DMS114 treated with DMSO at 0.1 percent for 48 hours (cell line): Measurements from ENCODE around the gene GATAD2B.
"Not testable (repeated sequence)": the region's sequence is repeated elsewhere in the genome, so short reads cannot be mapped to it uniquely, and the experiment has no call there.

Experiments
- DNase-seq: peaks from one replicate; lab custom pipeline; 2025; ENCODE audit not compliant: unreplicated experiment; lab: John Stamatoyannopoulos, UW

GATAD2B gene

DNA sequence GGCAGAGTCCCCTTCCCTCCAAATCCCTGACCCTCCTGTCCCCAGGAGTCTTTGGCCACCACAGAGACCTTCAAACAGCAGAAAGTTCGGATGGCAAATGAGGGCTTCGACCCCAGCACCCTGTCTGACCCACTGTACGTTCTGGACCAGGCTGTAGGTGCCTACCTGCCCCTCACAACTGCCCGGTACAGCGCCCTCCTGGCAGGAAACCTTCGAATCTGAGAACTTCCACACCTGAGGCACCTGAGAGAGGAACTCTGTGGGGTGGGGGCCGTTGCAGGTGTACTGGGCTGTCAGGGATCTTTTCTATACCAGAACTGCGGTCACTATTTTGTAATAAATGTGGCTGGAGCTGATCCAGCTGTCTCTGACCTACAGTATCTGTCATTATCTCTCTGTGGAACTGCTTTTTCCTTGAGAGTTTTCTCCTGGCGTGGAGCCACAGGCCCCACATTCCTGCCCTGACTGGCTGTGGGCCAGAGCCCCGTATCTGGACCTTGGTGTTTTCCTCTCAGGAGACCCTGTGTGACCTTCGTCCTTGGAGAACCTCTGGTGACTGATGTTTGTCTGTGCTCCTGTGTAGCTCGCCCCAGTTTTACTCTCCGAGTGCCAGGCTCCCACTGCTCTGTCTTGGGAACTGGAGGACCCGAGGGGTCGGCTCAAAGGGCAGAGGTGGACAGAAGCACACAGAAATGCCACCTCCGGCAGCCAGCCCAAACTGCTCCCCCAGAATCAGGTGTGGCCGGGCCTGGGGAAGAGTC is 142.8 kb downstream of the GATAD2B start:
- no peak for DNase-seq

DNA sequence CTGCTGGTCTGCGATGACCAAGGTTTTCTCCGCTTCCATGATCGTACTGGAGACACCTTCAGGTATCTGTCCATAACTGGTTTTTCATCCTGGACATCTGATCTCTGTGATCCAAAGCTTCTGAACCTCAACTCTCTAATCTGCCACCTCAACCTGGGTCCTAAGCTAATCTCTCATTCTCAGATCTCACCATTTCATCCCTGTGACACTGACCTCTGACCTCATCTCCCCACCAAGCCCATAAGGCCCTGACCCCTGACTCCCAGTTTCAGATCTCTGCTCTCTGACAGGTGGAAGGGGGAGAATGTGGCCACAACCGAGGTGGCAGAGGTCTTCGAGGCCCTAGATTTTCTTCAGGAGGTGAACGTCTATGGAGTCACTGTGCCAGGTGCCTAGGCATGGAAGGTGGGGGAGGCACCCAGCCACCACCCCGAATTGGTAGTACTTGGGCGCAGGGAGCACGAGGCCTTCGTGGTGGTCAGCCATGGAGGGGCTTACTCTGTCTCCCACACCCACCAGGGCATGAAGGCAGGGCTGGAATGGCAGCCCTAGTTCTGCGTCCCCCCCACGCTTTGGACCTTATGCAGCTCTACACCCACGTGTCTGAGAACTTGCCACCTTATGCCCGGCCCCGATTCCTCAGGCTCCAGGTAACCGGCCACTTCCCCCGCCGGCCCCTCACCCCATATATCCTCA is 143.8 kb downstream of the GATAD2B start:
- no peak for DNase-seq

DNA sequence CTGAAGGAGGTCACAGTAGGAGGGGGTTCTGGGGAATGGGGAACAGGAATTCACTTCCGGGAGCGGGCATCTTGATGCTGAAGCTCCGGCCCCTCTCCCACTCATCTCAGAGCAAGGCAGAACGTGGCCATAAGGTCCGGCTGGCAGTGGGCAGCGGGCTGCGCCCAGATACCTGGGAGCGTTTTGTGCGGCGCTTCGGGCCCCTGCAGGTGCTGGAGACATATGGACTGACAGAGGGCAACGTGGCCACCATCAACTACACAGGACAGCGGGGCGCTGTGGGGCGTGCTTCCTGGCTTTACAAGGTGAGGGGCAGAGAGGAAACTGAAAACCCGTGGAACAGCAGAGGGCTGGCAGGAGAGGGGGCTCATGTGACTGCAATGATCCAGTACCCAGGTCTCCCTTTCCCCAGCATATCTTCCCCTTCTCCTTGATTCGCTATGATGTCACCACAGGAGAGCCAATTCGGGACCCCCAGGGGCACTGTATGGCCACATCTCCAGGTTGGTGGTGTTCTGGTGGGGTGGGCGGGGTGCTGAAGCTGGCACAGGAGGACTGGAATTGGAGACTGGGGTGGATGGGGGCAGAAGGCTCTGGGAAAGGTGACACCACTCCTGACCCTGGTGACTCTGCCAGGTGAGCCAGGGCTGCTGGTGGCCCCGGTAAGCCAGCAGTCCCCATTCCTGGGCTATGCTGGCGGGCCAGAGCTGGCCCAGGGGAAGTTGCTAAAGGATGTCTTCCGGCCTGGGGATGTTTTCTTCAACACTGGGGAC is 144.5 kb downstream of the GATAD2B start:
- DNase-seq = no peak

DNA sequence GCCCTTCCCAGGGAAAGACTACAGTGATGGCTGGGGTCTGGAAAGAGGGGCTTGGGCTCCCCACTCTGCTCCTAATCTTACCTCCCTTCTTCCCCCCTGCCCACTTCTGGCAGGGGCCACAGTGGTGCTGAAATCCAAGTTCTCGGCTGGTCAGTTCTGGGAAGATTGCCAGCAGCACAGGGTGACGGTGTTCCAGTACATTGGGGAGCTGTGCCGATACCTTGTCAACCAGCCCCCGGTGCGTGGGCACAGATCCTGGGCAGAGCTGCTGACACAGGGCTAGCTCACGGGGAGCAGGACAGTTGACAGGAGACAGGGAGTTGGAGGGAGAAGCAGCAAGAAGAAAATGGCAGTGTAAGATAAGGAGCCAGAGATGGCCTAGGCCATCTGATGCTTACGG is 145.1 kb downstream of the GATAD2B start:
- no peak for DNase-seq

DNA sequence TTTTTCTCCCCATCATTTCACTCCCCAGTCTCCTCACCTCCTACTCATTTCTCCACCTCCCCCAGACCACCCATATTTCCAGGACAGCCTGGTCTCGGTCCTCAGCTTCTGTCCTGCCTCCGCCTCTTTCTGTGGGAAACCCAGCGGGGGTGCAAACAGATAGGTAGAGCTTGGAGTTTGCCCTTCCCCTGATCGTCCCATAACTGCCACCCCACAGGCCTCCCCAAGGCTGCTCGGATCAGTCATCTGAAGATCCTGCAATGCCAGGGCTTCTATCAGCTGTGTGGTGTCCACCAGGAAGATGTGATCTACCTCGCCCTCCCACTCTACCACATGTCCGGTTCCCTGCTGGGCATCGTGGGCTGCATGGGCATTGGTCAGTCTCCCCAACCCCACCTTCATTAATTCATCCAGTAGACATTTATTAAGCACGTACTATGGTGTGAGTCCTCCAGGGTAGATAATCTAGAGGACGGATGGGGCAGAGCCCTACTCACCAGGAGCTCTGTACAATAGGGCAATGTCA is 145.9 kb downstream of the GATAD2B start:
- DNase-seq = no peak

DNA sequence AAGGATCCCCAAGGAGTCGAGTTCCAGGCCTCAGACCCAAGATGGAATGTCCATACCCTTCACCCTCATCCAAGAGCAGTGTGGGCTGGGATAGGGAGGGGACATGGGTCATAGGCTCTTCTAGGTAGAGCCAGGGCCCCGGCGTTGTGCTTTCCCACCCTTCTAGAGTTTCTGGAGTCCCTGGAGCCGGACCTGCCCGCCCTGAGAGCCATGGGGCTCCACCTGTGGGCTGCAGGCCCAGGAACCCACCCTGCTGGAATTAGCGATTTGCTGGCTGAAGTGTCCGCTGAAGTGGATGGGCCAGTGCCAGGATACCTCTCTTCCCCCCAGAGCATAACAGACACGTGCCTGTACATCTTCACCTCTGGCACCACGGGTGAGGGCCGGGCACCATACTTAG is 146.4 kb downstream of the GATAD2B start:
- DNase-seq = no peak

DNA sequence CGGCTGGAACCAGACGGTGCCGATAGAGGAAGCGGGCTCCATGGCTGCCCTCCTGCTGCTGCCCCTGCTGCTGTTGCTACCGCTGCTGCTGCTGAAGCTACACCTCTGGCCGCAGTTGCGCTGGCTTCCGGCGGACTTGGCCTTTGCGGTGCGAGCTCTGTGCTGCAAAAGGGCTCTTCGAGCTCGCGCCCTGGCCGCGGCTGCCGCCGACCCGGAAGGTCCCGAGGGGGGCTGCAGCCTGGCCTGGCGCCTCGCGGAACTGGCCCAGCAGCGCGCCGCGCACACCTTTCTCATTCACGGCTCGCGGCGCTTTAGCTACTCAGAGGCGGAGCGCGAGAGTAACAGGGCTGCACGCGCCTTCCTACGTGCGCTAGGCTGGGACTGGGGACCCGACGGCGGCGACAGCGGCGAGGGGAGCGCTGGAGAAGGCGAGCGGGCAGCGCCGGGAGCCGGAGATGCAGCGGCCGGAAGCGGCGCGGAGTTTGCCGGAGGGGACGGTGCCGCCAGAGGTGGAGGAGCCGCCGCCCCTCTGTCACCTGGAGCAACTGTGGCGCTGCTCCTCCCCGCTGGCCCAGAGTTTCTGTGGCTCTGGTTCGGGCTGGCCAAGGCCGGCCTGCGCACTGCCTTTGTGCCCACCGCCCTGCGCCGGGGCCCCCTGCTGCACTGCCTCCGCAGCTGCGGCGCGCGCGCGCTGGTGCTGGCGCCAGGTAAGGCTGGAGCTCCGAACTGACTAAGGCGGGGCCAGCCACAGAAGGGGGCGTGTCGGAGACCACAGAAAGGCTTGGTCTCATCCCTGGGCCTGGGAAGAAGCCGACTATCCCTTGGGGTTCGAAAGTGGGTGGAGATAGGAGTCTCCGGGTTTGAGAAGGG is 147.1 kb downstream of the GATAD2B start:
- peak; percentile 24 for DNase-seq

DNA sequence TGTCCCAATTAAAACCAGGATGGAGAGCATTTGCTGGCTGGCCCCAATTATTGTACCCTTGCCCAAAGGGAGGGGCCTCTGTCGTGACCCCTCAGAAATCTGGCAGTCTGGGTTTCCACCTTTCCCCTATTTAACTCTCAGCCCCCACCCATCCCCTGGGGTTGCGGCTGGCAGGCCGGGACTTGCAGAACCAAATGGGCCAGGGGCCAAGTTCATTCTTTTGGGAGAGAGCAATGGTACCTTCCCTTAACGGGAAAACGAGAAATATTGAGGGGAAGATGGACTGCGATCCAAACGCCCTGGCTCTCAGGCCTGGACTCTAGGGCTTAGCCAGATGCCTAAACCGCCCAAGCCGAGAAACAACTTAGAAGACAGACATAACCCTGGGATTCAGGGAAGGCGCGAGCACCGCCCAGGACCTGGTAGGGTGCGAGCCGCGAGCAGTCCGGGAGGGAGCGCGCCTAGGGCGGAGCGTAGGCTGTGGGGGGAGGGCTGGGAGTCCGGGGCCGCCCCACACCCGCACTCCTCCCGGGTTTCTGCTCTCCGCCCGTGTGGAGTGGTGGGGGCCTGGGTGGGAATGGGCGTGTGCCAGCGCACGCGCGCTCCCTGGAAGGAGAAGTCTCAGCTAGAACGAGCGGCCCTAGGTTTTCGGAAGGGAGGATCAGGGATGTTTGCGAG is 147.9 kb downstream of the GATAD2B start, which contains the start of gene SLC27A3:
TSS of gene SLC27A3 (plus strand) at position 628 of the 678 bp plus-strand sequence. CDS start 91 bp downstream, outside the sequence.
- DNase-seq = peak; percentile 62

DNA sequence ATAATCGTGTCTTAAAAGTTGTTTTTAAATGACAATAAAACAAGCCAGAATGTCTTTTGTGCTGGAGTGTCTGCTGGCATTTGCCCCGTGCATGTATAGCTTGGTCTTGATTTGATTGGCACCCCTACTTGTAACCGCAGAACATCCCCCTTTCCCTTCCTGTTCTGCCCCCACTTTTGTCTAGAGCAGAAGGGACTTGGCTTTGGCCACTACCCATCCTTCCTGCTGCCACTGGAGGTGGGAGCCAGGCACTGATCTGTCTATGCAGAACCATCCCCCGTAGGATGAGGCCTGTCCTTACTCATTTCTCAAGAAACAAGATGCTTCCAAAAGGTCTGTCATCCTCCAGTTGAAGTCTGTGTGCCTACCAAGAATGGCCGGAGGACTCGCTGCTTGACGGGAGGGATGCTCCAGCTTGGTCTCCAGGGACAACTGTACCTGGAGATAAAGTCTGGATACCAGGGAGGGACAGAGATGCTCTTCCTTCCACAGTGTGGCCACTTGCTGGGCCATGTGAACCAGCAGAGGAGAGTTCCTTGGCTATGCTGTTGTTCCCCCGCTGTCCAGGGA is 148.7 kb downstream of the GATAD2B start:
- DNase-seq = no peak

DNA sequence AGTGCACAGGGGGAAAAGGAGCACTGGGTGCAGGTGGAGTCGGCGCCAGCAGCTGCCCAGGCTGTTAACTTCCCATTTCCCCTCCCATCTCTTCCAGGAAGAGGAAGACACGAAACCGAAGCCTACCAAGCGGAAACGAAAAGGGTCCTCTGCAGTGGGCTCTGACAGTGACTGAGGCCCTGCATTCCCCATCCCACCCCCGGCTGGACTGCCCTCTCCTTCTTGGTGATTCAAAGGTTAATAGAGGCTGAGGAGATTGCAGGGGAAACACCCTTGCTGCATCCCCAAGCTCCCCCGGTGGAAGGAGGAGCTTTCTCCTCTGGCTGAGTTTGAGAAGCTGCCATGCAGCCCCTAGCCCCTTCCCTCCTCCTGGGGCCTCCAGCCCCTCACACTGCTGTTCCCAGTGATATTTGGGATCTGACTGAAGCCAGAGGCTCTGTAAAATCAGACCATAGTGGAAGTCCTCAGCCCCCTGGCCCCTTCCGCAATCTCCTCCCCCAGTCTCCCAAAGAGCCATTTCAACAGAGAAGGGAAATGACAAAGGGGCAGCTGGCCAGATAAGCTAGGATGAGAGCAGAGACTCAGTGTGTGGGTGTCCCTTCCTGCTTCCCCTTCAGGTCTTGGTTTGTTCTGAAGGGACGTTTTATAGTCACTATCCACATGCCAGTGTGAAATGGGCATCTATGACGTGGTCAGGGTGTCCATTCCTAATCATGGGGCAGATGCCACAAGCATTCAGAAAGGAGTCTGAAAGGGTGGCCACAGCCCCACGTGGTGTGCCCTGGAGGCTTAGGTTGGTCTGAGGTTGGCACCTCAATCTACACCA is 149.5 kb downstream of the GATAD2B start:
- no peak for DNase-seq

DNA sequence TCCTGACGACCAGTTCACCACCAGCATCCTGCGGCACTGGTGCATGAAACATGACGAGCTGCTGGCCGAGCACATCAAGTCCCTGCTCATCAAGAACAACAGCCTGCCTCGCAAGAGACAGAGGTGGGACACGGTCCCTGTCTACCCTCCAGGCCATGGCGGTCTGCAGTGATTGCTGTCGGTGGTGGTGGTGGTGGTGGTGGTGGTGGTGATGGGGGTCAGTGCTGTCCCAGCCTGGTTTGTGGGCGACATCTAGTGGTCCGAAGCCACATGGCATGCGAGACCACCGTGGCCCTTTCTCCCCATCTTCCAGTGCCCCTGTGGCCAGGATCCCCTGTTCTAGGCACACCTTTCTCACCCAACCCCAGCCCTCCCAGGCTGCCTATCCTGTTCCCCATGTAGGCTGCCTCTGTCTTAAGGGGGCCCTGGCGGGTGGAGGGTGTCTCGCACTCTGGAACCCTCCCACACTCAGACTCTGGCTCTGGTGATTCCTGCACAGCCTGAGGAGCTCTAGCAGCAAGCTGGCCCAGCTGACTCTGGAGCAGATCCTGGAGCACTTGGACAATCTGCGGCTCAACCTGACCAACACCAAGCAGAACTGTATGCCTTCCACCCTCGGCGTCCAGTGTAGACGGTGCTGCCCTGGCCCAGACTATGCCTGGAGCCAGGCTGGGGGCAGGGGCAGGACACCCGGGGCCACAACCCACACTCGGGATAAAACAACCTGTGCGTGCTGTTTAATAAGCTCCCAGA is 150.8 kb downstream of the GATAD2B start:
- no peak for DNase-seq

DNA sequence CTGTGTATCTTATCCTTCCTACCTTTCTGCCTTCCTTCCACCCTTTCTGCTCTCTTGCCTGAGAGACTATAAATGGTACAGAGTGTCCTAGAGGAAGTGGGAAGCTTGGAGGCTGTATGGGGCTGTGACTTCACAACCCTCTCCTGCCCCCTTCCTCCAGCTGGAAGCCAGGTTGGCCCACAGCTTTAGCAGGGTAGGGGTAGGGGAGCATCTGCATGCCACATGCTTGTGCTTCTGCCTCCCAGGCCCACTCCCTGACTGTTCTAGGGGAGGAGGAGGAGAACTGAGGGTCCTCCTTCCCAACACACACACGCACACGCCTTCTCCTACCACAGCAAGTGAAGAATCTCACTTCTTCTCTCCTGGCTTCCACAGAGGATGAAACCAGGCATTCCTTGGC is 151.5 kb downstream of the GATAD2B start:
- DNase-seq = no peak

DNA sequence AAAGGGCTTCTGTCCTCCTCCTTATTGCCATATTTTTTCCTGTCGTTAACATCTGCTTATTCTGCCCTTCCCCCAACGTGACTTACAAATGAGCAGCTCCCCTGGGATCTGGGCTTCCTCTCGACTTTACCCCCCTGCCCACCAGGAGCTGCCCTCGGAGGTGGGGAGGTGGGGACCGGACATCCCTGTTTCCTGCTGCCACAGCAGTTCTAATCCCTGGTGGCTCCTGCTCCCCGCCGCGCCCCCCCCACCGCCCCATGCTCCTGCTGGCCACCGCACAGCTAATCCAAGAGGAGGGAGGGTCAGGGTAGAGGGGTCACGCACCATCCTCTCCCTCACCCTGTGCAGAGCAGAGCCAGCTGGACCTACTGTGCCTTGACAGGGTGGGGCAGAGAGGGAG is 152.0 kb downstream of the GATAD2B start:
- no peak for DNase-seq

DNA sequence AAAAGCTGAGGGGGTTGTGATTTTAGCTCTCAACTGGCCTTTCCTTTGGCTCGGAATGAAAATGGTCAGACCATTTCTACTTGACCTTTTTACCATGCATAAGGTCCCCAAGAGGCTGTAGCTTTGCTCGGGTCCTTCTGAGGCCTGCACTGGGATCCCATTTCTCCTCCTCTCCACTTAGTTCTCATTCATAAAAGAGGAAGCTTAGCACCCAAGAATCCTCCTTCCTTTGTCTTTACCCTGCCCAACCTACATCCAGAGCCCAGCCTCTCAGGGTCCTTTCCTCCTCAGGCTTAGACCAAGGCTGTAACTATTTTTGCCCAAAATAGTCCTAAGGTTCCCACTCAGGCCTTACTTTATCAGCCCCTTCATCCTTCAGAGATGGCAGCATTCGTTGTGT is 153.6 kb downstream of the GATAD2B start:
- no peak for DNase-seq

DNA sequence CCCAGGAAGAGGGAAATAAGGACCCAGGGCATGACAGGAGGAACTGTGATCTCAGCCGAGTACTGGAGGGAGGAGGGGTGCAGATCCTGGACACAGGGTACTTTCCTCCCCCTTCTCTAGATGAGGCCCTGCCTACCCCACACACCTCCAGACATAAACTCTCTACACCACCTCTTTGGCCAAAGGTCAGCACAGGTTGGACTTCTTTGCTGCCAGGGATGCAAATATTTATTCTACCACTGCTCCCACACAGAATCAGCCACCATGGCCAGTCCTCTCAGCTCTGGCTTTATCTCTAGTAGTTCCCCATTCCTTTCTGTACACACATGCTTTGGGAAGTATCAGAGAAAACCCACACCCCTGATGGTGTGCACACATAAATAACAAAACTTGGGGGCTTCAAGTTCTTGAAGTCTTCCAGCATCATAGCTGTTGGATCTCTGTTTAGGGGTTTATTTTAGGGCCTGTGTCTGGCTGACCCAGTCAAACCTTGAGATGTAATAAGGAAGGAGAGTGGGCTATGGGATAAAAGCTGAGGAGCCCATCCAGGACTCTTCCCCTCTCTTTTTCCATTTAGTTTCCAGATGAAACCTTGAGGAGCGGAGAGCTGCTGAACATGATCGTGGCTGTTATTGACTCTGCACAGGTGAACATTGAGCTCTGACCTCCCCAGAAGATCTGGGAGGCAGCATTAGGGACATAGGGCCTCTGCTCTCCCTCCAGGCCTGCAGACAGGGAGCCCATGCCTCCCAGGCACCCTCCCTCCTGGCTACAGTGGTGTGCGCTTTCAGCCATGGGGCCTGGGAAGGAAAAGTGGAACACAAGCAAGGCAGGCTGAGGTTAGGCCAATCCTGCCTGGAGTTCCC is 154.2 kb downstream of the GATAD2B start:
- no peak for DNase-seq

DNA sequence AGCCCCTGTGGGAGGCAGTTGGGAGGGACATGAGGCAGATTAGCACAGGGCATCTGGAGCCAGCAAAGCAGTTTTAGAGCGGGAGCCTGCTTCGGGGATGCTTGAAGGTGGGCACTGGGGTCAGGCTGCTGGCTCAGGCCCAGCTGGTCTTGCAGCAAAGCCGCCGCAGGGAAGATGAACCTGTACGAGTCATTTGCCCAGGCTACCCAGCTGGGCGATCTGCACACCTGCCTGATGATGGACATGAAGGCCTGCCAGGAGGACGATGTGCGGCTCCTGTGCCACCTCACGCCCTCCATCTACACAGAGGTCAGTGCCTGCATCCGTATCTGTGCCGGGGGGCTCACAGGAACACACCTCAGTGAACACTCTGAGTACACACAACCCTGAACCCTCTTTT is 155.3 kb downstream of the GATAD2B start:
- no peak for DNase-seq

DNA sequence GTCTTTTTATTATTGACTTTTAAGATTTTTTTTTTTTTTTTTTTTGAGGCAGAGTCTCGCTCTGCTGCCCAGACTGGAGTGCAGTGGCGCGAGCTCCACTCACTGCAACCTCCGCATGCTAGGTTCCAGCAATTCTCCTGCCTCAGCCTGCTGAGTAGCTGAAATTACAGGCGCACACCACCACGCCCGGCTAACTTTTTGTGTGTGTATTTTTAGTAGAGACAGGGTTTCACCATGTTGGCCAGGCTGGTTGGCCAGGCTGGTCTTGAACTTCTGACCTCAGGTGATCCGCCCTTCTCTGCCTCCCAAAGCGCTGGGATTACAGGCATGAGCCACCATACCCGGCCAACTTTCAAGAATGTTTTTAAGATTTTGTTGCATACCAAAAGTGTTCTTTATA is 156.1 kb downstream of the GATAD2B start:
- not testable (repeated sequence) for DNase-seq
